Panc1 (cell line): ENCODE measurements around the gene TMEM219.

Experiments used
- POLR2AphosphoS5 ChIP-seq: IDR thresholded peaks from 2 replicates; pipeline ENCODE4 v1.6.1; 2012; ENCODE audit warnings: mild to moderate bottlenecking, low read depth, low read length, moderate library complexity
- TF ChIP-seq, protein P1 (sequence below): fragments of 450-650 bp; IDR thresholded peaks from 2 replicates; pipeline ENCODE4 v1.5.1; 2017; ENCODE audit warnings: mild to moderate bottlenecking

GRCh38 chr16:29996766-29997250, 34.9 kb downstream of the TMEM219 start:
- TF ChIP-seq, protein P1, sequence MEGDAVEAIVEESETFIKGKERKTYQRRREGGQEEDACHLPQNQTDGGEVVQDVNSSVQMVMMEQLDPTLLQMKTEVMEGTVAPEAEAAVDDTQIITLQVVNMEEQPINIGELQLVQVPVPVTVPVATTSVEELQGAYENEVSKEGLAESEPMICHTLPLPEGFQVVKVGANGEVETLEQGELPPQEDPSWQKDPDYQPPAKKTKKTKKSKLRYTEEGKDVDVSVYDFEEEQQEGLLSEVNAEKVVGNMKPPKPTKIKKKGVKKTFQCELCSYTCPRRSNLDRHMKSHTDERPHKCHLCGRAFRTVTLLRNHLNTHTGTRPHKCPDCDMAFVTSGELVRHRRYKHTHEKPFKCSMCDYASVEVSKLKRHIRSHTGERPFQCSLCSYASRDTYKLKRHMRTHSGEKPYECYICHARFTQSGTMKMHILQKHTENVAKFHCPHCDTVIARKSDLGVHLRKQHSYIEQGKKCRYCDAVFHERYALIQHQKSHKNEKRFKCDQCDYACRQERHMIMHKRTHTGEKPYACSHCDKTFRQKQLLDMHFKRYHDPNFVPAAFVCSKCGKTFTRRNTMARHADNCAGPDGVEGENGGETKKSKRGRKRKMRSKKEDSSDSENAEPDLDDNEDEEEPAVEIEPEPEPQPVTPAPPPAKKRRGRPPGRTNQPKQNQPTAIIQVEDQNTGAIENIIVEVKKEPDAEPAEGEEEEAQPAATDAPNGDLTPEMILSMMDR = no peak
- no peak for TF ChIP-seq POLR2AphosphoS5
